ENCODE data around the gene DOCK10.
"Not testable (repeated sequence)": the region's sequence is repeated elsewhere in the genome, so short reads cannot be mapped to it uniquely, and the experiment has no call there.

DOCK10 gene

DNA sequence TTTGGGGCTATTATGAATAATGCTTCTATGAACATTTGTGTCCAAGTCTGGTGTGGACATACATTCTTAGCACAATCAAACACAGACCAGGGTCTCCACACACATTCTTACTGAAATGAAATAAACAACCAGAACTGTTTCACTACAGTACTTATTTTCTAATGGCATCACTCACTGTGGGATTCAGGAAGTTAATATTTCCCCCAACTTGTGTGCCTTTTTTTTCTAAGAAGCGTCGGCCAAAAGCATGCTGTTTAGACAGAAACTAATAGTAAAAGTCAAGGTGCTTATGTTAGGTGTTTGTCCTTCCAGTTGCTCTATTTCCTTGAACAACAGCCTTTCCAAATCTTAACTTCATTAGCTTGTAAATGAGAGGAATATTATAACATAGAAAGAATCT lies 117.6 kb downstream of the DOCK10 start:
- DNase-seq (ENCODE audit: insufficient read length, low spot score) (no peak), FAIRE-seq (no peak)
- TF ChIP-seq CTCF (IDR thresholded peaks at IDR 0.05; ENCODE audit: insufficient read depth, missing control alignments): no peak

GRCh38 chr2:224922142-224922727 lies 120.0 kb downstream of the DOCK10 start:
- FAIRE-seq (no peak), DNase-seq (ENCODE audit: insufficient read length, low spot score) (no peak)
- no peak for TF ChIP-seq CTCF (IDR thresholded peaks at IDR 0.05; ENCODE audit: insufficient read depth, missing control alignments)

DNA sequence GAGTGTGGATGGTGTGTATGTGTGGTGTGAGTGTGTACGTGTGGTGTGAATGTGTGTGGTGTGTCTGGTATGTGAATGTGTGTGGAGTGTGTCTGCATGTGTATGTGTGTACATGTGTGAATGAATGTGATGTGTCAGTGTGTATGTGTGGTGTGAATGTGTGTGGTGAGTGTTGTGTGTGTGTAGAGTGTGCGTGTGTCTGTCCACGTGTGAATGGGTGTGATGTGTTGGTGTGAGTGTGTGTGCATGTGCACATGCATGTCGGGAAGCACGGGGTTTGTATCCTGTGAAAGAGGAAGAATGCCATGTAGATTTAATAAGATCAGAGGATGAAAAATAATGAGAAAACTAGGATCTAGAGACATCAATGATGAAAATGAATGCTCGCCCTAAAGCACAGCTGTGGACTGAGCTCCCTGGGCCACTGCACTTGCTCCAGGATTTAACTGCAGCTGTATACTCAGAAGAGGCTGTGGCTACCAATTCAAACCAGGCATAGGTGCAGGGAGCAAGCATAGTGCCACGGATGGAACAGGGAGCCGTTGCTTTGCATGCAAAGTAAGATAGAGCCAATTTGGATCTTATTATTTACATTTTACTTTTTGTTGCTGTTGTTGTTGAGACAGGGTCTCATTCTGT lies 122.7 kb downstream of the DOCK10 start:
- FAIRE-seq (no peak), DNase-seq (ENCODE audit: insufficient read length, low spot score) (no peak)
- no peak for TF ChIP-seq CTCF (IDR thresholded peaks at IDR 0.05; ENCODE audit: insufficient read depth, missing control alignments)

DNA sequence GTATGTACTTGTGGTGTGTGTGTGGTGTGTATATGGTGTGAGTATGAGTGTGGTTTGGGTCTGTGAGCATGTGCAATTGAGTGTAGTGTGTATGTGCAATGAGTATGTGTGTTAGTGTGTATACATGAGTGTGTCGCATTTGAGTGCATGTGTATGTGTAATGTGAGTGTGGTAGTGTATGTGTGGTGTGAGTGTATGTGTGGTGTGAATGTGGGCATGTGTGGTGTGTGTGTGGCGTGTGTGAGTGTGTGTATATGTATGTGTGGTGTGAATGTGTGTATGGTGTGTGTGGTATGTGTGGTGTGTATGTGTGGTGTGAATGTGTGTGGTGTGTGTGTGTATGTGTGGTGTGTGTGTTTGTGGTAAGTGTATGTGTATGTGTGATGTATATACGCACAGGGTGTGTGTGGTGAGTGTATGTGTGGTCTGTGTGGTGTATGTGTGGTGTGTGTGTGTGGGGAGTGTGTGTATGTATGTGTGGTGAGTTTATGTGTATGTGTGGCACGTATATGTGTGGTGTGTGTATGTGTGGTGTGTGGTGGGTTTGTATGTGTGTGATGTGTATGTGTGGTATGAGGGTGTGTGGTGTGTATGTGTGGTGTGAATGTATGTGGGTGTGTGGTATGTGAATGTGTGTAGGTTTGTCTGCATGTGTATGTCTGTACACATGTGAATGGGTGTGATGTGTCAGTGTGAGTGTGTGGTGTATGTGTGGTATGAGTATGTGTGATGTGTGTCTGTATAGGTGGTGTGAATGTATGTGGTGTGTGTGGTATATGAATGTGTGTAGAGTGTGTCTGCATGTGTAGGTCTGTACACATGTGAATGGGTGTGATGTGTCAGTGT lies 123.4 kb downstream of the DOCK10 start:
- DNase-seq (ENCODE audit: insufficient read length, low spot score) (no peak), FAIRE-seq (no peak)
- TF ChIP-seq CTCF (IDR thresholded peaks at IDR 0.05; ENCODE audit: insufficient read depth, missing control alignments): no peak

DNA sequence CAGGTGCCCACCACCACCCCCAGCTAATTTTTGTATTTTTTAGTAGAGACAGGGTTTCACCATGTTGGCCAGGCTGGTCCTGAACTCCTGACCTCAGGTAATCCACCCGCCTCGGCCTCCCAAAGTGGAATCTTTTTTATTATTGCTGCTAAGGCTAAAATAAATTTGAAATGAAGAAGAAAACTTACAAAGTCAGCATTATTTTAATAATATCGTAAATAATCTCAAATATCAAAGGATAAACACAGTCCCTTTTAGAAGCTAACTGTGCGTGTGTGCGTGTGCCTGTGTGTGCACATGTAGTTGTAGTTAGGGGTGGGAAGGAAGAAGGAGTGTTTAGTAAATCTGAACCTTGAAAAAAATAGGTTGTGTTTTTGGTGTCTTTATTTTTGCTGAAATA lies 125.0 kb downstream of the DOCK10 start:
- not testable (repeated sequence) for FAIRE-seq; DNase-seq (ENCODE audit: insufficient read length, low spot score)

DNA sequence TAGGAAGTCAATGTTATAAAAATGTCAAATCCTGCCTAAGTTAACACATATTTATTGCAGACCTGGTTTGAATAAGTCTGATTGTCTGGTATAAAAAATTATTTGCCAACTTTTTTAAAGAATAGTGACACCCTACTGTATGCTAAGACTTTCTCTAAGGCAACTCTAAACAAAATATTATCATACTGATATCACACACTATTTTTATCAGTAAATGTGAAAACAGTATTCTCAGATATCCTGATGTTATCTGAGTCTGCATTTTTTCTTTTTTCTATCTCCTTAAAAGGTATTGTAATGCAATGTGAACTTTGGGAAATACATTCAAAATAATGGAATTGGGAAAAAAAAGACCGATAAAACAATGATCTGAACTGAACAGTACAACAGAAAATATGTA lies 127.1 kb downstream of the DOCK10 start:
- TF ChIP-seq CTCF (IDR thresholded peaks at IDR 0.05; ENCODE audit: insufficient read depth, missing control alignments): no peak
- no peak for DNase-seq (ENCODE audit: insufficient read length, low spot score)
- FAIRE-seq: no peak

- no peak for FAIRE-seq
- DNase-seq (ENCODE audit: insufficient read length, low spot score): no peak
- TF ChIP-seq CTCF (IDR thresholded peaks at IDR 0.05; ENCODE audit: insufficient read depth, missing control alignments): no peak
Observed at GRCh38 chr2:224910574-224910925, 131.7 kb downstream of the DOCK10 start.

Measured in D721Med (cell line).